Measurements from ENCODE around the gene CELSR1.

Gene CELSR1

DNA sequence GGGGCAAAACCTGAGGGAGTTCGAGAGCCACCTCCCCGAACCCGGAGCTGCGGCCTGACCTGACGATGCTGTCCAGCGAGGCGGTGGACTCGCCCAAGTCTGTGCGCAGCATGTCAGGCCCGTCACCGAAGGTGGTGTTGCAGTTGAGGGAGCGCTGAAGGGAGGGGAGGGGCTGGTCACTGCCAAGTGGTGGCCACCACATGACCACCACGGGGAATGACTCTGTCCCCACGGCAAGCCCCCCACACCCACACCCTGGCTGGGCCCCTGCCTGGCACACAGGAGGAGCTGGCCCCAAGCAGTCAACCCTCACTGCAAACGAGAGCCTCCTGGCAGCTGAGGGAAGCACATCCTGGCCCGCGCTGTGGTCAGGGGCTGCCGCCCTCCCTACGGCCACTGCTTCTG is 171.1 kb downstream of the CELSR1 start:
- H3K27ac Mint-ChIP-seq: no peak overlapping the region
- H3K4me3 Mint-ChIP-seq: no peak overlapping the region
- no peaks in the 10 kb centered on the region for H3K36me3 Mint-ChIP-seq
- H3K27me3 Mint-ChIP-seq: no peaks in the 10 kb centered on the region
- no peaks in the 10 kb centered on the region for H3K9me3 Mint-ChIP-seq (ENCODE audit: low read depth)
- H3K4me1 Mint-ChIP-seq (ENCODE audit: low read depth): peaks cover 17% of the 10 kb centered on the region

DNA sequence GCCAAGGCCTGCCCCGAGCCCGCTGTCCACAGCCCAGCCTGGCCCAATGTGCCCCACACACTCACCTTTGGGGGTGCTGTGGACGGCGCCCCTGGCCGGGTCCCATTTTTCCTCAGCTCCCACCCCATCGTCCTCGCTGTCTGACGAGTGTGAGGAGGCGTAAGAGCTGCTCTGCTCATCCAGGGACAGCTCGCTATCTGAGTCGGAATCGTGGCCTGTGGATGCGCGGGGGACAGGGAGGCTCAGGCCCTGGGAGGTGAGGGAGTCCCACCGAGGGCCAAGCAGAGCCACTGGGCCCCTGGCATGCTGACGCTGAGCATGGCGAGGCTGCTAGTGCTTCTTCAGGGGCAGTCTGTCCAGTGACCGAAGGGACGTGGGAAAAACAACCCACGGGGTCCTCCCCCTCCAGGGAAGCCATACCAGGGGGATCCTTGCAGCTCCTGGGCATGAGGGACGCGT is 172.2 kb downstream of the CELSR1 start:
- Mint-ChIP-seq H3K36me3 (no peaks in the 10 kb centered on the region), H3K27me3 (no peaks in the 10 kb centered on the region), H3K27ac (no peak overlapping the region), H3K4me3 (no peak overlapping the region), H3K4me1 (ENCODE audit: low read depth) (peaks cover 8% of the 10 kb centered on the region), H3K9me3 (ENCODE audit: low read depth) (no peaks in the 10 kb centered on the region)

DNA sequence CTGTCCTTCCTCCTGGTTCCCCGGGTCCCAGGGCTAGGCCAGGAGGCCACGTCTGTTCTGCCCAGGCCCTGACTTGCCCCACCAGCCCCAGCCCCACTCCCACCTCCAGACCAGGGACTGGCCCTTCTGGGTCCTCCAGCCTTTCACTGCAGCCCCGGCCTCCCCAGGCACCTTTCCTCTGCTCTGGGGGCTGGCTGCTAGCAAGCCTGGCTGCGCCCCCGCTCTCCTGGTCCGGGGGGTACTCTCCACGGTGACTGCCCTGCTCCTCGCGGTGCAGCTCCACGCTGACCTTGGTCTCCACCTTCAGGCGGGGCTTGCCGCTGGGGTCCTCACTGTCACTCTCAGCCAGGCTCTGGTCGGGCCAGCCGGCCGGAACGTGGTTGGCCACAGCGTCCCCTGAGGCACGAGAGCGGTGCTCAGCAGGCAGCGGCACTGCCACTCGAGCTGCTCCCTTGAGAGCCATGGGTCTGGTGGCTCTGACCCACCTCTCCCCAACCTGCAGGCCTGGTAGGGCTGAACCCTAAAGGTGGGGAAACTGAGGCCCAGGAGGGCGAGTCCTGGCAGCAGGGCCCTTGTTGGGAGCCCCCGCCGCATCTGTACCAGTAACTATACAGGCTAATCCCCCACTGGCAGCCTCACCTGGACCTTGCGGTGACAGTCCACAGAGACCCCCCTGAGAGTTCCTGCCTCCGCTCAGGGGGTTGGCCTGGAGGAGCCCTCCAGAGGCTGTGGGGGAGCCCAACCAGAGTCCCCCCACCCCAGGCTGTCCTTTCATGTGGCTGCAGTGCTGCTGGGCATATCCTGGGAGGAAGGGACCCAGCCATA is 172.9 kb downstream of the CELSR1 start:
- Mint-ChIP-seq H3K36me3 (no peaks in the 10 kb centered on the region), H3K4me1 (ENCODE audit: low read depth) (peaks cover 3% of the 10 kb centered on the region), H3K9me3 (ENCODE audit: low read depth) (no peaks in the 10 kb centered on the region), H3K27me3 (no peaks in the 10 kb centered on the region), H3K27ac (no peak overlapping the region), H3K4me3 (no peak overlapping the region)

DNA sequence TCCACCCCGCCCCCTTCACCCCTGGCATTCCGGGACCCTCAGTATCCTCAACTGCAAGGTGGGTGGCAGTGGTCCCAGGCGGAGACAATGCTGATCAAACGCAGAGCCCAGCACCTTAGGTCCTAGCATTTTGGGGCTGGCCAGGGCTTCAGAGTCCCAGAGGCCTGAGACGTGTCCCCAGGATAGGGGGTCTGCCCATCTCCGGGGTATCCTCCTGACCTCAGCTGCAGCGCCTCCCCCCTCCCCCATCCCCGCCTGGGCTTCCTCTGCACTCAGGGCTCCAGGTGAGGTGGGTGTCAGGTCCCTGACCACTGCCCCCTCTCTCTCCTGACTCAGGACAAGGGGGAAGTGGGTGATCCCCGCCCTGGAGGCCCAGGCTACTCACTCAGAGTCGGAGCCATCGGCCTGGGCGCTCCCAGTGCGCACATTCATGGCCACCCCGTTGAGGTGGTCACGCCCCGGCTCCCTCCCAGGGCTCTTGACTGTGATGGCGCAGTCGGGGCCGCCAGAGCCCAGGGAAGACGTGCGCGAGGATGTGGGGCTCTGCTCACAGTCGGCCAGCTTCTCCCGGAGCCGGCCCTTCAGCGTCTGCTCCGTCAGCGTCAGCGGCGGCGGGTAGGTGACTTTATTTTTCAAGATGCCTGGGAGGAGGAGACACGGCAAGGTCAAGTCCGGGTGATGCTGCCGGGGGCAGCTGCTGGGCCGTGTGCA is 173.7 kb downstream of the CELSR1 start:
- H3K27ac Mint-ChIP-seq: no peak overlapping the region
- H3K27me3 Mint-ChIP-seq: no peaks in the 10 kb centered on the region
- no peaks in the 10 kb centered on the region for H3K36me3 Mint-ChIP-seq
- no peaks in the 10 kb centered on the region for H3K9me3 Mint-ChIP-seq (ENCODE audit: low read depth)
- peaks cover 3% of the 10 kb centered on the region for H3K4me1 Mint-ChIP-seq (ENCODE audit: low read depth)
- no peak overlapping the region for H3K4me3 Mint-ChIP-seq

DNA sequence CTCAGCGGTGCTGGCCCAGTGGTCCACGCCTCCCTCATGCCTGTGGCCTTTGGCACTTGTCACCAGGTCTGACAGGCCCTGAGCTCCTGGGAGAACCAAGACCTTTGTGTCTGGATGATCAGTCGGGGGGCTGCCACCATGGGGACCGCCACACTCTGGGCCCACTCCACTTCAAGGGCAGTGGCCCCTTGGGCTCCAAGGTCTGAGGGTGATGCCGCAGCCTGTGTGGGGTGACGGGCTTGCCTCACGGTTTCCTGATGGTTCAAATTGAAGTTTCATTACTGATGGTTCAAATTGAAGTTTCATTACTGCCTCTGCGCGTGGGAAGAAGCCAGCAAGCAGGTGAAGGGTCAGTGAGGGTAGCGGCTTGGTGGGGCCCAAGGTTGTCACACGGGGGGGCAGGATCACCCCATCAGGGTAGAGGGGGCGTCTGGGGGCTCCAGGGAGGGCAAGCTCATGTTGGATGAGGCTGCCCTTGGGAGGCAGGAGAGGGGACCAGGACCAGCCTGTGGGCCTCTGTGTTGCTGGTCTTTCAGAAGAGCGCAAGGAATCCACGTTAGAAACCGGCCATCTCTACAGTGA is 174.4 kb downstream of the CELSR1 start:
- H3K27me3 Mint-ChIP-seq: no peaks in the 10 kb centered on the region
- peaks cover 3% of the 10 kb centered on the region for H3K4me1 Mint-ChIP-seq (ENCODE audit: low read depth)
- no peak overlapping the region for H3K4me3 Mint-ChIP-seq
- H3K27ac Mint-ChIP-seq: no peak overlapping the region
- H3K9me3 Mint-ChIP-seq (ENCODE audit: low read depth): no peaks in the 10 kb centered on the region
- H3K36me3 Mint-ChIP-seq: no peaks in the 10 kb centered on the region

DNA sequence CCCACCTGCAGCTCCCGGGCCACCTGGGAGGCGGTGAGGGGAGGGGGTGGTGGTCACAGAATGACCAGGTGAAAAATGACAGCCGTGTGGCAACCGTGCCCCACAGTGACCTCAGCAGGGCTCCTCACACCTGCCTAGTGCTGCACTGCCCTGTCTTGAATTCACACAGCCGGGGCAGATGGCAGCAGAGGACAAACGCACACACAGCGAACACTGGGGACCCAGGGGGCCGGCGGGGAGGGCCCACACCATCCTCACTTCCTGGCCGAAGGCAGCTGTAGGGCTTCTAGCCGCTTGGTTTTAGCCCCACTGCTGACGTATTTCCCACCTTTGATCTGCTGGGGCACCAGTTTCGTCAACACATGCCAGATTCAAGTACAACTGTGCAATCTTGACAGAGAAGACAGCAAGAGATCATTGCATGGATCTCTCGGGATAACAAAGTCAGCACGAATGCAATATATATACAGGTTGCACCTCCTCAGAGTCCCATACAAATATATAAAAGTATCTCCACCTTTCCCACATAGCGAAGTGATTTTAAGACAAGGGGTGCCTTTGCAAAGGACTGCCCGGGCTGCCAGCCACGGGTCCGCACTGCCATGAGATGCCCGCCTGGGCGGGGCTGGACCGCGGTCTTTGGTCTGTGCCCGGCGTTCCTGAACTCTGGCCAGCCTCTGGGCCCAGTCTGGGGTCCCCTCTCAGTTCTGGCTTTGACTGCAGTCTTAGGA is 175.1 kb downstream of the CELSR1 start:
- Mint-ChIP-seq H3K27me3 (no peaks in the 10 kb centered on the region), H3K9me3 (ENCODE audit: low read depth) (no peaks in the 10 kb centered on the region), H3K36me3 (no peaks in the 10 kb centered on the region), H3K4me3 (no peak overlapping the region), H3K27ac (no peak overlapping the region), H3K4me1 (ENCODE audit: low read depth) (no peaks in the 10 kb centered on the region)

DNA sequence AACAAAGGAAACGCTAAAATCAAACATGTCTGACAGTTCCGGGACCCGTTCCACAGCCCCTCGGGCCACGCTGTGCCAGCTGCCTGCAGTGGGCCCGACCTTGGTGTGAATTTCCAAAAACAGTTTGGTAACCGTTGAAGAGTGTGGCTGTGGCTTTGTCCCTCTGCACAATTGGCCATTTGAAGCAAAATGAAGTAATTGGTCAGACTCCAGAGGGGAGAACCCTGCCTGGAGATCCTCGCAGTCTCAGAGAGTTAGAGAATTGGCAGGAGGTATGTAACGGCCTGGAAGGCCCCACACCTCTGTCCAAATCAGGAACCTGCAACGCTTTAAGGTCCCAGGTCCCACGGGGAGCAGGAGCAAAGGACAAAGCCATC is 175.6 kb downstream of the CELSR1 start:
- no peaks in the 10 kb centered on the region for H3K4me1 Mint-ChIP-seq (ENCODE audit: low read depth)
- H3K27me3 Mint-ChIP-seq: no peaks in the 10 kb centered on the region
- no peaks in the 10 kb centered on the region for H3K9me3 Mint-ChIP-seq (ENCODE audit: low read depth)
- no peaks in the 10 kb centered on the region for H3K36me3 Mint-ChIP-seq
- no peak overlapping the region for H3K27ac Mint-ChIP-seq
- H3K4me3 Mint-ChIP-seq: no peak overlapping the region

DNA sequence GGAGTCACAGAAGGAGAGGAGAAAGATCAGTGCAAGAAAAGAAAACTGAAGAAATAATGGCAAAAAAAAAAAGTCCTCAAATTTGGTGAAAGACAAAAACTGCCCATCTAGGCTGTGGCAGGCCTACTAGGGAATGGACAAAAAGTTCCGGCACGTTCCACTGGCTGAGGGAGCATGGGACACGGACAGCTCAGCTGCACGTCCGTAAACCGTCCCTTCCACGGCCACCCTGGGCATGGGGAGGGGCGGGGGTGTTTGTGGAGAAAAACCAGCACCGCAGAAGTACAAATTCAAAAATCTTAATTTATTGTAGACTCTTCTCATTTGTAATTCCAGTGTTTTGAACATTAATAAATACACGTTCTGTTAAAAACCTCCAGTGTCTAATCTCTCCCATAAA is 176.5 kb downstream of the CELSR1 start:
- H3K4me3 Mint-ChIP-seq: no peak overlapping the region
- no peaks in the 10 kb centered on the region for H3K36me3 Mint-ChIP-seq
- no peaks in the 10 kb centered on the region for H3K4me1 Mint-ChIP-seq (ENCODE audit: low read depth)
- H3K9me3 Mint-ChIP-seq (ENCODE audit: low read depth): no peaks in the 10 kb centered on the region
- no peaks in the 10 kb centered on the region for H3K27me3 Mint-ChIP-seq
- no peak overlapping the region for H3K27ac Mint-ChIP-seq

DNA sequence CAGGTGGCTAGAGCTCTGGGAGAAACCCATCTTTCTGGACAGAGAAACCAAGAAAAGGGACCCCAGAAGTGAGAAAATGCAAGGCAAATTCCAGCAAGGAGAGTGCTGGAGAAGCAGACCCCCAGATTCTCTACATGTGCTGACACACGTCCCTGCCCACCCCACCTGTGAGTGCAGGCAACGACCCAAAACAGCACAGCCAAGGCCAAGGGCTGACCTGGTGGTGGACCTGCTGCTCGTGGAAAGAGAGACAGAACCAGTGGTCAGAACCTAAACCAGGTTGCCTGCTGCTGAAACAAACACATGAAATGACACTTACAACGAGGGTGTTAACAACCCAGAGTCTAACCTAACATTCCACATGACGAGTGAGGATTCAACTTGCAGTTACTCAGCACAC is 177.3 kb downstream of the CELSR1 start:
- Mint-ChIP-seq H3K9me3 (ENCODE audit: low read depth) (no peaks in the 10 kb centered on the region), H3K4me1 (ENCODE audit: low read depth) (no peaks in the 10 kb centered on the region), H3K4me3 (no peak overlapping the region), H3K27ac (no peak overlapping the region), H3K36me3 (no peaks in the 10 kb centered on the region), H3K27me3 (no peaks in the 10 kb centered on the region)

DNA sequence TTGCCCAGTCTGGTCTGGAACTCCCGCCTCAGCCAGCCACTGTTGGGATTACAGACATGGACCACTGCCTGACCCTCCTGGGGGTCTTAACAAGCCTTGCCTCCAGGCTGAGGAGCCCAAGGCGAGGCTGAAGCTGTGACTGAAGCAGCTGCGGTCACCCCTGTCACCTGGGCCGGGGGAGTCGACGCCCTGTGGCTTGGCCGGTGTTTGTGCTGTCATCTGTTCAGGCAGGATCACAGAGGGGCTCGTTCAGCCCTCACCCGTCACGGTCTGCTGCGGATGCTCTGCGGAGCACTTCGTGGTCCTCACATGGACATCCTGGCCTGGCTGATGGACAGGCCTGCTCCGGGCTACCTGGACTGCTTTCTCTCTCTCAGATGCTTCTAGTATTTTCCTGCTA is 178.1 kb downstream of the CELSR1 start:
- no peaks in the 10 kb centered on the region for H3K27me3 Mint-ChIP-seq
- no peaks in the 10 kb centered on the region for H3K36me3 Mint-ChIP-seq
- H3K4me3 Mint-ChIP-seq: no peak overlapping the region
- no peak overlapping the region for H3K27ac Mint-ChIP-seq
- no peaks in the 10 kb centered on the region for H3K9me3 Mint-ChIP-seq (ENCODE audit: low read depth)
- H3K4me1 Mint-ChIP-seq (ENCODE audit: low read depth): no peaks in the 10 kb centered on the region

DNA sequence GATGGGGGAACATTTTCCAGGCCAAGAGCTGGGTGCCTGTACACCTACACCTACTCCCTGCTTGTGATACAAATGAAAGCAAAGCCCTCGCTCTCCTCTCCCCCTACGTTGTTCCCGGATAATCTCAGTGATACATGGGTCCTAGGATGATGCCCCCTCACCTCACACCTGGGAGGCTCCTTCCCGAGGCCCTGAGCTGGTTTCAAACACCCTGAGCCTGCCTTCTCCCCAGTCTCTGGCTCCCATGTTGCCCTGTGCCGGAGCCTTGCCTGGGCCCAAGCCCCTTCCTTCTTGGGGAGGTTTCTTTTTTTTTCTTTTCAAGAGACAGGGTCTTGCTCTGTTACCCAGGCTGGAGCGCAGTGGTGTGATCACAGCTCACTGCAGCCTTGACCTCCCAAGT is 178.7 kb downstream of the CELSR1 start:
- H3K27me3 Mint-ChIP-seq: no peaks in the 10 kb centered on the region
- H3K4me3 Mint-ChIP-seq: no peak overlapping the region
- H3K27ac Mint-ChIP-seq: no peak overlapping the region
- no peaks in the 10 kb centered on the region for H3K4me1 Mint-ChIP-seq (ENCODE audit: low read depth)
- H3K9me3 Mint-ChIP-seq (ENCODE audit: low read depth): no peaks in the 10 kb centered on the region
- H3K36me3 Mint-ChIP-seq: no peaks in the 10 kb centered on the region

DNA sequence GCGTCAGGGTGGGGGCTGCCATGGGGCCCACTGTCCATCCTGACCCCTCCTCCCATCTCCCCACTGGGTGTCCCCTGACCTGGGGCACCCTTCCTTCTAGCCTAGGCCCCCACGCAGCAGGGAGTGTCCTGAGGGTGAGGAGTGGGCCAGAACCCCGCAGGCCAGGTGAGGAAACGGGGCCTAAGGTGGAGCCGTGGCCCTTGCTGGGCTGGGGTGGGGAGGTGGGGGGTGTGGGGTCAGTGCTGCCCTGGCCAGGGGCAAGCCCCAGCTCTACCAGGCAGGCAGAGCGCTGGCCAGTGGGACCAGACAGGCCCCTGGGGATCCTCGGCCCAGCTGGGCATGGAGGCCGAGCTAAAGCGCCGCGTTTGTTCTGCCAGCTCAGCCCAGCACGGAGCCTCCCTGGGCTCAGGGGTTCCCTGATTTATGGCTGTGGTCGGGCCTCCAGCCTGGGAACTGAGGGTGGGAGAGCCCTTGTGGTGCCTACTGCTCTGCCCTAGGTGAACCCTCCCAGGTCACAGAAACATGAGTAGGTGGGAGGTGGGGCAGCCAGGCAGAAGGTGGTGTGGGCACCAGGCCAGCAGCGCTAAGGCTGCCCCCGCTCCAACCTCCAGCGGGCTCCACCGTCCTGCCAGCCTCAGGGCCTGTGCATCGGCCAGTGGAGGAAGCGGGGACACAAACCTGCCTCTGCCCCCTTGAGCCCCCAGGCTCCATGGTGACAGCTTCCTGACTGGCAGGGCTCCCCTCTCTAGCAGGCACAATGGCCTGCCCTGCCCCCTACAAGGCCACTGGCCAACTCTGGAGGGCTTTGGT is 179.5 kb downstream of the CELSR1 start:
- Mint-ChIP-seq H3K4me3 (no peak overlapping the region), H3K9me3 (ENCODE audit: low read depth) (no peaks in the 10 kb centered on the region), H3K36me3 (no peaks in the 10 kb centered on the region), H3K4me1 (ENCODE audit: low read depth) (no peaks in the 10 kb centered on the region), H3K27ac (no peak overlapping the region), H3K27me3 (no peaks in the 10 kb centered on the region)

DNA sequence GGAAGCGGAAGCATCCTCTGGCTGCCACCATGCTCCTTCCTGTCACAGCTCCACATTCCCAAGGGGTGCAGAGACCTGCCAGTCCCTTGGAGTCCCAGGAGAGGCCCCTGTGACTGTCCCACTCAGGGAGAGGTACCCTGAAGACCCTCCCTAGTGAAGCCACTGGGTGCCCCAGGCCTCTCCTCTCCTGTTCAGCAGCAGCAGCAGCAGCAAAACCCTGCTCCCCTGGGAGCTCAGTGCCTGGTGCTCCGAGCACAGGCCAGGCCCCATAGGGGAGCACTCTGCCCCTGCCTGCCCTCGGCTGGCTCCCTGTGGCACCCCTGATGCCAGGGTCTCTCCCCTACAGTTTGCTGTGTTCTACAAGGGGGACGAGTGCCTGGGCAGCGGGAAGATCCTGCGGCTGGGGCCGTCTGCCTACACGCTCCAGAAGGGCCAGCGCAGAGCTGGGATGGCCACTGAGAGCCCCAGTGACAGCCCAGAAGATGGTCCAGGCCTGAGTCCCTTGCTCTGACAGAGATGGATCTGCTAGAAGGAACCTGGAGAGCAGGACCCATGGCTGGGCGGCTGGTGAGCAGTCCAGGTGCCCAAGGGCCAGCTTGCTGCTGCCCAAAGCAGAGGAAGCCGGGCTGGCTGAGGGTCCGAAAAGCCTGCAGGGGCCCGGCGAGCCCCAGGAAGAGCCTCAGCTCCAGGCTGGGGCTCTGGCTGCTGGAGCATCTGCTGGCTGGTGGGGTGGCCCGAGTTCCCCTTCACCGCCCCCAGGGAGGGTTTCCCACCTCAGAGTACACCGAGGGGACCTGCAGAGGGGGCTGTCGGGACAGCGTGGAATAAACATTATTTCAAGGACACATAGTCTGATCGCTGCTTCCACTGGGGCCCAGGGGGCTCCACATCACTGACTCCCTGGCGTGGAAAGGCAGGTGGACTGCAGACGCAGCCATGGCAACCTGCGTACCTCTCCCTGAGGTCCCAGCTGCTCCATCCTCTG is 180.6 kb downstream of the CELSR1 start:
- no peaks in the 10 kb centered on the region for H3K36me3 Mint-ChIP-seq
- H3K4me3 Mint-ChIP-seq: no peak overlapping the region
- no peaks in the 10 kb centered on the region for H3K4me1 Mint-ChIP-seq (ENCODE audit: low read depth)
- H3K27ac Mint-ChIP-seq: no peak overlapping the region
- H3K27me3 Mint-ChIP-seq: no peaks in the 10 kb centered on the region
- H3K9me3 Mint-ChIP-seq (ENCODE audit: low read depth): no peaks in the 10 kb centered on the region
